SK-N-SH (cell line): ENCODE measurements around the gene IFNA14. TPM values are rescaled to one million over a fixed set of nuclear protein-coding genes. Genes with fewer than 3 reads are reported as not detected.
"Not testable (repeated sequence)": the region's sequence is repeated elsewhere in the genome, so short reads cannot be mapped to it uniquely, and the experiment has no call there.

ENCODE experiments used
- CTCF ChIA-PET: fragments of 300-600, 350-600 bp; formaldehyde crosslinking; extraction: SDS; loops from one replicate; lab custom pipeline; 2021; lab: Yijun Ruan, JAX
- POLR2A ChIA-PET: fragments of 350-600 bp; sonication (Branson Sonifier 250); formaldehyde crosslinking; extraction: SDS; loops from one replicate; lab custom pipeline; 2020; ENCODE audit warnings: antibody characterized with exemption, inconsistent platforms; lab: Yijun Ruan, JAX
- DNase-seq: peaks from one replicate; pipeline ENCODE4 v3.0.0; 2012
- H2AFZ ChIP-seq: fragments of 200-600 bp; sonication (generic); 2 replicates; pipeline ENCODE4 v1.8.1; 2016; ENCODE audit warnings: antibody characterized with exemption, mild to moderate bottlenecking, low read depth
- H3F3A ChIP-seq: fragments of 200-600 bp; sonication (generic); replicated peaks from 2 replicates; pipeline ENCODE3; 2016; ENCODE audit warnings: antibody characterized with exemption, mild to moderate bottlenecking; ENCODE audit not compliant: insufficient read depth
- H3K27ac ChIP-seq, 2 experiments: fragments of 200-500 bp in 1 of 2; fragments of 200-600 bp in 1 of 2; sonication (Bioruptor generic) in 1 of 2; sonication (generic), shearing (Covaris generic) in 1 of 2; 2 replicates each; pipeline versions ENCODE4 v1.5.1 to v1.6.1; 2014 to 2016; ENCODE audit warnings: low read depth in 2 of 2, inconsistent platforms in 1 of 2, low read length in 1 of 2, mild to moderate bottlenecking in 1 of 2, mixed read lengths in 1 of 2
- H3K27me3 ChIP-seq: fragments of 200-600 bp; sonication (generic), shearing (Covaris generic); 2 replicates; pipeline ENCODE4 v1.6.1; 2016; ENCODE audit warnings: mixed run types; ENCODE audit not compliant: insufficient read depth
- H3K36me3 ChIP-seq, 2 experiments: fragments of 200-500 bp in 1 of 2; fragments of 200-600 bp in 1 of 2; sonication (Bioruptor generic) in 1 of 2; sonication (generic) in 1 of 2; replicated peaks in 1 of 2; 2 replicates each; pipeline versions ENCODE3 to v1.5.1; 2014 to 2016; ENCODE audit warnings: low read length in 1 of 2, mild to moderate bottlenecking in 1 of 2; ENCODE audit not compliant: insufficient read depth in 2 of 2, control insufficient read depth in 1 of 2
- H3K4me1 ChIP-seq, 2 experiments: fragments of 200-500 bp in 1 of 2; fragments of 200-600 bp in 1 of 2; sonication (Bioruptor generic) in 1 of 2; sonication (generic), shearing (Covaris generic) in 1 of 2; 2 replicates each; pipeline versions ENCODE4 v1.5.1 to v1.6.1; 2014 to 2016; ENCODE audit warnings: low read depth in 1 of 2, low read length in 1 of 2, mixed run types in 1 of 2; ENCODE audit not compliant: insufficient read depth in 2 of 2, control insufficient read depth in 1 of 2
- H3K4me2 ChIP-seq: fragments of 200-600 bp; sonication (generic), shearing (Covaris generic); 2 replicates; pipeline ENCODE4 v1.6.1; 2017; ENCODE audit warnings: mixed run types
- H3K4me3 ChIP-seq, 2 experiments: fragments of 200-500 bp in 1 of 2; fragments of 200-600 bp in 1 of 2; sonication (Bioruptor generic) in 1 of 2; sonication (generic), shearing (Covaris generic) in 1 of 2; 2 replicates each; pipeline versions ENCODE4 v1.5.1 to v1.8.1; 2014 to 2016; ENCODE audit warnings: low read depth in 2 of 2, inconsistent platforms in 1 of 2, low read length in 1 of 2, mild to moderate bottlenecking in 1 of 2, mixed read lengths in 1 of 2, moderate library complexity in 1 of 2
- H3K79me2 ChIP-seq: fragments of 200-600 bp; sonication (generic); 2 replicates; pipeline ENCODE4 v1.8.1; 2017; ENCODE audit warnings: mild to moderate bottlenecking; ENCODE audit not compliant: insufficient read depth
- H3K9ac ChIP-seq: fragments of 200-600 bp; sonication (generic); 2 replicates; pipeline ENCODE4 v1.6.1; 2017; ENCODE audit warnings: mixed run types
- H3K9me2 ChIP-seq: fragments of 200-600 bp; sonication (generic); 2 replicates; pipeline ENCODE4 v1.6.1; 2017; ENCODE audit warnings: mixed run types
- H3K9me3 ChIP-seq: fragments of 200-600 bp; sonication (generic); 2 replicates; pipeline ENCODE4 v1.6.1; 2017; ENCODE audit warnings: mixed run types, mild to moderate bottlenecking, moderate library complexity
- H4K20me1 ChIP-seq: fragments of 200-600 bp; sonication (generic); 2 replicates; pipeline ENCODE4 v1.6.1; 2017; ENCODE audit warnings: mild to moderate bottlenecking, mixed run types; ENCODE audit not compliant: insufficient read depth
- CTCF ChIP-seq: fragments of 200-600 bp; sonication (generic); IDR thresholded peaks from 2 replicates; pipeline ENCODE4 v1.6.1; 2017; ENCODE audit warnings: antibody characterized with exemption, mild to moderate bottlenecking, moderate library complexity
- FOSL2 ChIP-seq: IDR thresholded peaks from 2 replicates; pipeline ENCODE4 v1.4.0; 2012; ENCODE audit warnings: low read depth, mild to moderate bottlenecking, moderate library complexity, borderline replicate concordance
- IRF3 ChIP-seq: fragments of 150-350 bp; IDR thresholded peaks from 2 replicates; pipeline ENCODE4 v1.6.1; 2016; ENCODE audit warnings: mild to moderate bottlenecking, low read depth, low read length
- MAX ChIP-seq: IDR thresholded peaks from 2 replicates; pipeline ENCODE4 v1.4.0; 2012; ENCODE audit warnings: low read depth
- MEF2A ChIP-seq: IDR thresholded peaks from 2 replicates; pipeline ENCODE4 v1.4.0; 2012; ENCODE audit warnings: low read depth, borderline replicate concordance
- NFIC ChIP-seq: IDR thresholded peaks from 2 replicates; pipeline ENCODE4 v1.4.0; 2012; ENCODE audit warnings: borderline replicate concordance
- RAD21 ChIP-seq: IDR thresholded peaks from 2 replicates; pipeline ENCODE4 v1.6.1; 2012; ENCODE audit warnings: mild to moderate bottlenecking, low read length
- RFX5 ChIP-seq: IDR thresholded peaks from 2 replicates; pipeline ENCODE4 v1.6.1; 2012; ENCODE audit warnings: mild to moderate bottlenecking, improper control_type of control experiment, low read length
- SMC3 ChIP-seq: IDR thresholded peaks from 2 replicates; pipeline ENCODE4 v1.6.1; 2012; ENCODE audit warnings: low read depth, low read length, improper control_type of control experiment
- USF2 ChIP-seq: fragments of 150-350 bp; IDR thresholded peaks from 2 replicates; pipeline ENCODE4 v1.6.1; 2017; ENCODE audit warnings: antibody characterized with exemption, low read length, low read depth, borderline replicate concordance
- WGBS: methylation state at CpG from one replicate; pipeline ENCODE4 v1.1.6; 2017; ENCODE audit warnings: low lambda C conversion rate; 5-methylcytosine and 5-hydroxymethylcytosine counted together
- polyA plus RNA-seq, 3 experiments: library from polyadenylated mRNA; depleted of rRNA; stranded (reverse); fragments of >200 nt; gene quantifications; 2 replicates each; pipeline ENCODE4 v1.2.3, GENCODE V29; 2012

Gene IFNA14
- polyA plus RNA-seq, 1 of the 3 experiments (the other 2 are of a cell fraction), result not detected

- 6% methylated on average over 8 of the region's 8 CpGs for WGBS
- H3K9me2 ChIP-seq, H3K9me3 ChIP-seq, H2AFZ ChIP-seq, H3K36me3 ChIP-seq, H3K9ac ChIP-seq, H3K4me1 ChIP-seq, H3K27ac ChIP-seq, H3K27me3 ChIP-seq, POLR2A ChIA-PET, H4K20me1 ChIP-seq, H3F3A ChIP-seq, H3K4me3 ChIP-seq, H3K4me2 ChIP-seq, H3K79me2 ChIP-seq: not testable (repeated sequence)
- peak; percentile 3 for DNase-seq
- TF ChIP-seq SMC3, result 0 out of 2 replicates have a peak, but pooled peaks have one; percentile 19
- peak; percentile 56 for TF ChIP-seq CTCF
- TF ChIP-seq RAD21, result peak; percentile 62
- CTCF ChIA-PET, result interaction anchor here (0.6 to 2.7 kb wide), 15 partner anchors 16 to 555 kb away, joined by 3 to 14 read pairs (median 4); partner anchors contain the start of gene IFNW1
These were observed 4.1 kb downstream of the IFNA14 start for GRCh38 chr9:21235468-21236359.

- WGBS, result 0% methylated on average over 3 of the region's 4 CpGs
- DNase-seq, result no peak
- TF ChIP-seq USF2 (no peak), MEF2A (no peak), FOSL2 (no peak), IRF3 (no peak), RFX5 (no peak), MAX (no peak), NFIC (no peak)
- Histone ChIP-seq H4K20me1 (no peaks in the 10 kb centered on the region), H3K36me3 (no peaks in the 10 kb centered on the region), H3K4me1 (no peaks in the 10 kb centered on the region), H3K27ac (no peak overlapping the region), H3K27me3 (no peaks in the 10 kb centered on the region), H2AFZ (no peak overlapping the region), H3K9me3 (no peaks in the 10 kb centered on the region), H3F3A (no peaks in the 10 kb centered on the region), H3K4me2 (no peak overlapping the region), H3K4me3 (no peak overlapping the region), H3K79me2 (no peaks in the 10 kb centered on the region), H3K9ac (no peak overlapping the region), H3K9me2 (no peaks in the 10 kb centered on the region)
- ChIA-PET POLR2A (no interaction called here), CTCF (interaction anchor here (1.1 to 2.7 kb wide), 3 partner anchors 17 to 92 kb away, joined by 3 to 14 read pairs (median 4); partner anchors contain the start of gene IFNW1)
These were observed 5.6 kb downstream of the IFNA14 start for GRCh38 chr9:21234153-21234687.
